Prostate gland (tissue), 2 donors: ENCODE data around the gene HMGCR. TPM values are rescaled to one million over a fixed set of nuclear protein-coding genes. Genes with fewer than 3 reads are reported as not detected.

ENCODE experiments used
- DNase-seq: peaks from one replicate; pipeline ENCODE4 v3.0.0-alpha.2; 2019; ENCODE audit warnings: low spot score
- H3K27ac ChIP-seq, 2 donors: fragments of 200-600 bp; sonication (generic); 2 replicates each; pipeline ENCODE4 v1.5.1; 2017 to 2019
- H3K27me3 ChIP-seq: fragments of 200-600 bp; sonication (generic); replicated peaks from 2 replicates; pipeline ENCODE4 v1.5.1; 2019; ENCODE audit not compliant: insufficient read depth
- H3K36me3 ChIP-seq, 2 donors: fragments of 200-600 bp; sonication (generic); 1 replicate in 1 of 2; 2 replicates in 1 of 2; pipeline versions ENCODE4 v1.5.1 to v1.8.1; 2017 to 2019
- H3K4me1 ChIP-seq: fragments of 200-600 bp; sonication (generic); replicated peaks from 2 replicates; pipeline ENCODE4 v1.5.1; 2019
- H3K4me3 ChIP-seq, 2 donors: fragments of 200-600 bp; sonication (generic); 2 replicates each; pipeline ENCODE4 v1.5.1; 2017 to 2019
- H3K9me3 ChIP-seq: fragments of 200-600 bp; sonication (generic); 2 replicates; pipeline ENCODE4 v1.5.1; 2017
- POLR2A ChIP-seq: fragments of 450-650 bp; IDR thresholded peaks from one replicate; pipeline ENCODE4 v1.6.1; 2016; ENCODE audit warnings: antibody characterized with exemption, mild to moderate bottlenecking
- POLR2AphosphoS5 ChIP-seq: sonication (generic); formaldehyde crosslinking; IDR thresholded peaks from one replicate; pipeline ENCODE4 v1.6.1; 2017; ENCODE audit warnings: antibody characterized with exemption
- WGBS: methylation state at CpG from one replicate; pipeline ENCODE4 v1.1.5; 2018; 5-methylcytosine and 5-hydroxymethylcytosine counted together
- intact Hi-C: fragments of 100-400 bp; cut with DNase I; formaldehyde crosslinking; loops from one replicate; pipeline ENCODE4 v1.14.2; 2022
- total RNA-seq, 2 donors: library from RNA; depleted of rRNA; stranded (reverse); fragments of >200 nt; gene quantifications; one replicate each; pipeline ENCODE4 v1.1.0, GENCODE V29; 2016
- TF ChIP-seq, protein P1 (sequence below), 4 experiments: fragments of 200-600 bp in 2 of 4; fragments of 450-650 bp in 2 of 4; sonication (generic) in 2 of 4; IDR thresholded peaks; 1 replicate in 3 of 4; 2 replicates in 1 of 4; pipeline ENCODE4 v1.5.1; 2016 to 2019; ENCODE audit warnings: antibody characterized with exemption in 4 of 4, mild to moderate bottlenecking in 2 of 4, moderate library complexity in 2 of 4

Gene HMGCR
- total RNA-seq, 2 donors from 2014 or later, result 20.6 to 38.2 TPM

DNA sequence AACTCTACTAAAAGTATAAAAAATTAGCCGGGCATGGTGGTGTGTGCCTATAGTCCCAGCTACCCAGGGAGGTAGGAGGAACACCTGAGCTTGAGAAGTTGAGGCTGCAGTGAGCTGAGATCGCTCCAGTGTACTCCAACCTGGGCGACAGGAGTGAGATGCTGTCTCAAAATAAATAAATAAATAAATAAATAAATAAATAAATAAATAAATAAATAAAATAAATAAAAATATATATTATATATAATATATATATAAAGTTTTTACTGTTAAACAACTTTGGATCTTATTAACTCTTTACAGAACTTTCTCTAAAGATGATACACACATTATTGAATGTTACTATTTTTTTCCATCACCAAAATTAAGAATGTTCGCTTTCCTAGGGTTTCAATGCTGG, 38.4 kb downstream of the HMGCR start:
- Histone ChIP-seq H3K4me3 (no peak overlapping the region), H3K9me3 (no peaks in the 10 kb centered on the region), H3K27ac (no peak overlapping the region), H3K4me1 (no peaks in the 10 kb centered on the region), H3K27me3 (no peaks in the 10 kb centered on the region), H3K36me3 (peaks cover 0 to 4% of the 10 kb centered on the region in 2 donors)
- no peak for DNase-seq
- WGBS, result 93% methylated on average over 4 of the region's 4 CpGs
- intact Hi-C loops, result no loop called here
- TF ChIP-seq POLR2A (no peak), POLR2AphosphoS5 (no peak)
- TF ChIP-seq, protein P1, sequence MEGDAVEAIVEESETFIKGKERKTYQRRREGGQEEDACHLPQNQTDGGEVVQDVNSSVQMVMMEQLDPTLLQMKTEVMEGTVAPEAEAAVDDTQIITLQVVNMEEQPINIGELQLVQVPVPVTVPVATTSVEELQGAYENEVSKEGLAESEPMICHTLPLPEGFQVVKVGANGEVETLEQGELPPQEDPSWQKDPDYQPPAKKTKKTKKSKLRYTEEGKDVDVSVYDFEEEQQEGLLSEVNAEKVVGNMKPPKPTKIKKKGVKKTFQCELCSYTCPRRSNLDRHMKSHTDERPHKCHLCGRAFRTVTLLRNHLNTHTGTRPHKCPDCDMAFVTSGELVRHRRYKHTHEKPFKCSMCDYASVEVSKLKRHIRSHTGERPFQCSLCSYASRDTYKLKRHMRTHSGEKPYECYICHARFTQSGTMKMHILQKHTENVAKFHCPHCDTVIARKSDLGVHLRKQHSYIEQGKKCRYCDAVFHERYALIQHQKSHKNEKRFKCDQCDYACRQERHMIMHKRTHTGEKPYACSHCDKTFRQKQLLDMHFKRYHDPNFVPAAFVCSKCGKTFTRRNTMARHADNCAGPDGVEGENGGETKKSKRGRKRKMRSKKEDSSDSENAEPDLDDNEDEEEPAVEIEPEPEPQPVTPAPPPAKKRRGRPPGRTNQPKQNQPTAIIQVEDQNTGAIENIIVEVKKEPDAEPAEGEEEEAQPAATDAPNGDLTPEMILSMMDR (IDR thresholded peaks at IDR 0.05), result no peak

- intact Hi-C loops, result no loop called here
- Histone ChIP-seq H3K36me3 (peaks cover 0 to 4% of the 10 kb centered on the region in 2 donors), H3K27ac (no peak overlapping the region), H3K9me3 (no peaks in the 10 kb centered on the region), H3K4me3 (no peak overlapping the region), H3K4me1 (no peaks in the 10 kb centered on the region), H3K27me3 (no peaks in the 10 kb centered on the region)
- no peak for DNase-seq
- WGBS, result 69% methylated on average over 1 of the region's 1 CpG
- TF ChIP-seq, protein P1 (IDR thresholded peaks at IDR 0.05), result no peak
- TF ChIP-seq POLR2AphosphoS5, result no peak
- no peak for TF ChIP-seq POLR2A
Measured at GRCh38 chr5:75380099-75380498, 43.1 kb downstream of the HMGCR start.

DNA sequence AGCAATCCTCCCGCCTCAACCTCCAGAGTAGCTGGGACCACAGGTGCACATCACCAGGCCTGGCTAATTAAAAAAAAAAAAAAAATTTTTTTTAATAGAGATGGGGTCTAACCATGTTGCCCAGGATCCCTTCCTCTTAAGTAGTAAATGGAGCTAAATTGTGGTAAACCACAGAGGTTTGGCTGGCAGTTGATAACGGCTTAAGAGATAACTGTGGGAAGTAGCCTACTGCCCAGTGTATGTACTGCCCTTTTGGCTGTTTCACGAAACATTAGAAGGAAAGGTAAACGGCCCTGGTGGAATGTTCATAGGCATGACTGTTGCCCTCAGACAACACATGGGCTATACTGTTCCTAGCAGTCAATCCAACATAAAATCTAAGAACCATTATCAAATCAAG, 44.4 kb downstream of the HMGCR start:
- 82% methylated on average over 4 of the region's 4 CpGs for WGBS
- intact Hi-C loops, result no loop called here
- TF ChIP-seq, protein P1 (IDR thresholded peaks at IDR 0.05), result no peak
- TF ChIP-seq POLR2A (no peak), POLR2AphosphoS5 (no peak)

GRCh38 chr5:75384218-75384617, 47.2 kb downstream of the HMGCR start:
- intact Hi-C loops, result no loop called here
- WGBS, result 3% methylated on average over 1 of the region's 1 CpG
- Histone ChIP-seq H3K9me3 (no peaks in the 10 kb centered on the region), H3K36me3 (no peaks in the 10 kb centered on the region), H3K4me3 (no peak overlapping the region), H3K27ac (no peak overlapping the region), H3K4me1 (no peaks in the 10 kb centered on the region), H3K27me3 (no peaks in the 10 kb centered on the region)
- TF ChIP-seq POLR2A (no peak), POLR2AphosphoS5 (no peak)
- DNase-seq, result no peak

More for the DNA sequence above, 44.4 kb downstream of the HMGCR start:
- Histone ChIP-seq H3K36me3 (peaks cover 0 to 4% of the 10 kb centered on the region in 2 donors), H3K27me3 (no peaks in the 10 kb centered on the region), H3K4me3 (no peak overlapping the region), H3K4me1 (no peaks in the 10 kb centered on the region), H3K27ac (no peak overlapping the region), H3K9me3 (no peaks in the 10 kb centered on the region)
- DNase-seq, result no peak

- Histone ChIP-seq H3K27ac (no peak overlapping the region), H3K4me1 (no peaks in the 10 kb centered on the region), H3K9me3 (no peaks in the 10 kb centered on the region), H3K27me3 (no peaks in the 10 kb centered on the region), H3K4me3 (no peak overlapping the region), H3K36me3 (no peaks in the 10 kb centered on the region)
- 93% methylated on average over 6 of the region's 6 CpGs for WGBS
- DNase-seq, result no peak
- intact Hi-C loops, result no loop called here
- TF ChIP-seq POLR2A, result no peak
- no peak for TF ChIP-seq POLR2AphosphoS5
- TF ChIP-seq, protein P1 (IDR thresholded peaks at IDR 0.05), result no peak
Measured at GRCh38 chr5:75387806-75388205, 50.8 kb downstream of the HMGCR start.
